Smooth muscle cell (in vitro differentiated cells): ENCODE results near the gene ASIC4. TPM values are rescaled to one million over a fixed set of nuclear protein-coding genes. Genes with fewer than 3 reads are reported as not detected.

Experiments used
- DNase-seq: peaks from one replicate; lab custom pipeline; 2025; ENCODE audit not compliant: unreplicated experiment; lab: John Stamatoyannopoulos, UW
- H2AFZ ChIP-seq: fragments of 200-600 bp; sonication (generic); 2 replicates; pipeline ENCODE4 v1.6.0; 2016; ENCODE audit warnings: antibody characterized with exemption, low read depth, mild to moderate bottlenecking
- H3F3A ChIP-seq: fragments of 200-600 bp; sonication (generic); 2 replicates; pipeline ENCODE4 v1.6.0; 2017; ENCODE audit warnings: antibody characterized with exemption, low read depth
- H3K27ac ChIP-seq: fragments of 200-600 bp; sonication (generic); 2 replicates; pipeline ENCODE4 v1.5.1; 2016; ENCODE audit warnings: low read depth, mild to moderate bottlenecking
- H3K27me3 ChIP-seq: fragments of 200-600 bp; sonication (generic); 2 replicates; pipeline ENCODE4 v1.6.1; 2016; ENCODE audit warnings: low read depth, mild to moderate bottlenecking
- H3K36me3 ChIP-seq: fragments of 200-600 bp; sonication (generic); 2 replicates; pipeline ENCODE4 v1.5.1; 2016; ENCODE audit warnings: low read depth
- H3K4me1 ChIP-seq: fragments of 200-600 bp; sonication (generic); 2 replicates; pipeline ENCODE4 v1.5.1; 2016; ENCODE audit warnings: low read depth
- H3K4me2 ChIP-seq: fragments of 200-600 bp; sonication (generic); 2 replicates; pipeline ENCODE4 v1.6.0; 2016; ENCODE audit warnings: mild to moderate bottlenecking
- H3K4me3 ChIP-seq: fragments of 200-600 bp; sonication (generic); 2 replicates; pipeline ENCODE4 v1.5.1; 2016; ENCODE audit warnings: mild to moderate bottlenecking
- H3K79me2 ChIP-seq: fragments of 200-600 bp; sonication (generic); 2 replicates; pipeline ENCODE4 v1.6.0; 2016; ENCODE audit warnings: low read depth, mild to moderate bottlenecking
- H3K9ac ChIP-seq: fragments of 200-600 bp; sonication (generic); 2 replicates; pipeline ENCODE4 v1.6.0; 2016; ENCODE audit warnings: low read depth
- H3K9me3 ChIP-seq: fragments of 200-600 bp; sonication (generic); replicated peaks from 2 replicates; pipeline ENCODE4 v1.5.1; 2016; ENCODE audit warnings: low read depth
- H4K20me1 ChIP-seq: fragments of 200-600 bp; sonication (generic); 2 replicates; pipeline ENCODE4 v1.6.0; 2016; ENCODE audit warnings: low read depth
- CTCF ChIP-seq: fragments of 200-600 bp; sonication (generic); IDR thresholded peaks from 2 replicates; pipeline ENCODE4 v1.5.1; 2017; ENCODE audit warnings: borderline replicate concordance, mild to moderate bottlenecking, antibody characterized with exemption; ENCODE audit not compliant: insufficient read depth, poor library complexity, severe bottlenecking
- whole genome bisulfite sequencing: methylation state at CpG from one replicate; pipeline ENCODE4 v1.1.7; 2016; ENCODE audit warnings: low lambda C conversion rate; 5-methylcytosine and 5-hydroxymethylcytosine counted together
- polyA plus RNA-seq: library from polyadenylated mRNA; unstranded; fragments of >200 nt; fragmentation: Nextera tagmentation; extraction: Ambion mirVana; gene quantifications from 2 replicates; pipeline ENCODE4 v1.2.1, GENCODE V29; 2016
- total RNA-seq: library from RNA; depleted of rRNA; stranded (reverse); fragments of >200 nt; gene quantifications from 2 replicates; pipeline ENCODE4 v1.2.3, GENCODE V29; 2014

The ASIC4 gene
- total and polyA plus RNA-seq, 2 experiments from 2014 or later = 0.32 to 0.49 TPM

- no peaks in the 10 kb centered on the region for H3K36me3 ChIP-seq
- H3K9ac ChIP-seq = no peak overlapping the region
- H3K27me3 ChIP-seq = no peaks in the 10 kb centered on the region
- 98% methylated on average over 18 of the region's 18 CpGs for WGBS
- peaks cover 11% of the 10 kb centered on the region for H3K4me1 ChIP-seq
- no peak for TF ChIP-seq CTCF
- H3K9me3 ChIP-seq = no peaks in the 10 kb centered on the region
- DNase-seq = no peak
- peaks cover 4% of the 10 kb centered on the region for H4K20me1 ChIP-seq
- no peaks in the 10 kb centered on the region for H3K79me2 ChIP-seq
- H3K4me3 ChIP-seq = no peak overlapping the region
- no peak overlapping the region for H2AFZ ChIP-seq
- no peaks in the 10 kb centered on the region for H3F3A ChIP-seq
- no peak overlapping the region for H3K4me2 ChIP-seq
- no peak overlapping the region for H3K27ac ChIP-seq
Observed at GRCh38 chr2:219548990-219549389, 34.7 kb downstream of the ASIC4 start.

- no peak for TF ChIP-seq CTCF
- H3K4me3 ChIP-seq = no peak overlapping the region
- no peak overlapping the region for H3K27ac ChIP-seq
- H3F3A ChIP-seq = no peaks in the 10 kb centered on the region
- H2AFZ ChIP-seq = no peak overlapping the region
- H3K9ac ChIP-seq = no peak overlapping the region
- DNase-seq = no peak
- H3K4me2 ChIP-seq = no peak overlapping the region
- H4K20me1 ChIP-seq = peaks cover 4% of the 10 kb centered on the region
- H3K36me3 ChIP-seq = no peaks in the 10 kb centered on the region
- 93% methylated on average over 9 of the region's 9 CpGs for WGBS
- H3K4me1 ChIP-seq = peaks cover 5% of the 10 kb centered on the region
- H3K79me2 ChIP-seq = no peaks in the 10 kb centered on the region
- H3K9me3 ChIP-seq = no peaks in the 10 kb centered on the region
- no peaks in the 10 kb centered on the region for H3K27me3 ChIP-seq
Observed at GRCh38 chr2:219549619-219550018, 35.3 kb downstream of the ASIC4 start.

- WGBS = 5% methylated on average over 43 of the region's 54 CpGs
- peaks cover 4% of the 10 kb centered on the region for H4K20me1 ChIP-seq
- H3K4me2 ChIP-seq = peak overlapping the region; percentile 96
- no peaks in the 10 kb centered on the region for H3K27me3 ChIP-seq
- DNase-seq = peak; percentile 27
- no peak overlapping the region for H3K9ac ChIP-seq
- peak overlapping the region; percentile 61 for H3K4me3 ChIP-seq
- H3K4me1 ChIP-seq = peaks cover 4% of the 10 kb centered on the region
- no peak overlapping the region for H3K27ac ChIP-seq
- H3K9me3 ChIP-seq = no peaks in the 10 kb centered on the region
- peak overlapping the region; percentile 54 for H2AFZ ChIP-seq
- no peaks in the 10 kb centered on the region for H3K79me2 ChIP-seq
- no peaks in the 10 kb centered on the region for H3F3A ChIP-seq
- TF ChIP-seq CTCF = no peak
- no peaks in the 10 kb centered on the region for H3K36me3 ChIP-seq
Observed at GRCh38 chr2:219551441-219552381, 37.4 kb downstream of the ASIC4 start.
